ENCODE data around the gene PACS1.

GRCh38 chr11:66237867-66238266 is 167.8 kb downstream of the PACS1 start:
- TF ChIP-seq, protein P1, sequence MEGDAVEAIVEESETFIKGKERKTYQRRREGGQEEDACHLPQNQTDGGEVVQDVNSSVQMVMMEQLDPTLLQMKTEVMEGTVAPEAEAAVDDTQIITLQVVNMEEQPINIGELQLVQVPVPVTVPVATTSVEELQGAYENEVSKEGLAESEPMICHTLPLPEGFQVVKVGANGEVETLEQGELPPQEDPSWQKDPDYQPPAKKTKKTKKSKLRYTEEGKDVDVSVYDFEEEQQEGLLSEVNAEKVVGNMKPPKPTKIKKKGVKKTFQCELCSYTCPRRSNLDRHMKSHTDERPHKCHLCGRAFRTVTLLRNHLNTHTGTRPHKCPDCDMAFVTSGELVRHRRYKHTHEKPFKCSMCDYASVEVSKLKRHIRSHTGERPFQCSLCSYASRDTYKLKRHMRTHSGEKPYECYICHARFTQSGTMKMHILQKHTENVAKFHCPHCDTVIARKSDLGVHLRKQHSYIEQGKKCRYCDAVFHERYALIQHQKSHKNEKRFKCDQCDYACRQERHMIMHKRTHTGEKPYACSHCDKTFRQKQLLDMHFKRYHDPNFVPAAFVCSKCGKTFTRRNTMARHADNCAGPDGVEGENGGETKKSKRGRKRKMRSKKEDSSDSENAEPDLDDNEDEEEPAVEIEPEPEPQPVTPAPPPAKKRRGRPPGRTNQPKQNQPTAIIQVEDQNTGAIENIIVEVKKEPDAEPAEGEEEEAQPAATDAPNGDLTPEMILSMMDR (IDR thresholded peaks at IDR 0.05; ENCODE audit: low read length) = no peak
- no peak for TF ChIP-seq EZH2 (IDR thresholded peaks at IDR 0.05; ENCODE audit: borderline replicate concordance, low read length)

Data from OCI-LY1 (cell line).